H9 (cell line): ENCODE measurements around the gene SUCLG1. TPM values are rescaled to one million over a fixed set of nuclear protein-coding genes. Genes with fewer than 3 reads are reported as not detected.
"Not testable (repeated sequence)": the region's sequence is repeated elsewhere in the genome, so short reads cannot be mapped to it uniquely, and the experiment has no call there.

Source experiments
- DNase-seq: peaks from one replicate; pipeline ENCODE4 v3.0.0-alpha.2; 2017
- H2AFZ ChIP-seq: one replicate; pipeline ENCODE4 v1.6.1; 2013; ENCODE audit warnings: mild to moderate bottlenecking, low read length, control low read depth, moderate library complexity
- H2AK5ac ChIP-seq: 2 replicates; pipeline ENCODE4 v1.6.1; 2013; ENCODE audit warnings: low read length, control low read depth, mixed read lengths; ENCODE audit not compliant: insufficient read length
- H2BK120ac ChIP-seq: one replicate; pipeline ENCODE4 v1.6.1; 2013; ENCODE audit warnings: low read depth, mild to moderate bottlenecking, low read length, control low read depth, inconsistent platforms; ENCODE audit not compliant: poor library complexity, severe bottlenecking
- H2BK12ac ChIP-seq: 2 replicates; pipeline ENCODE4 v1.6.1; 2013; ENCODE audit warnings: low read length, control low read depth, mixed read lengths, low read depth; ENCODE audit not compliant: insufficient read length
- H2BK15ac ChIP-seq: 2 replicates; pipeline ENCODE4 v1.6.1; 2013; ENCODE audit warnings: low read depth, low read length, control low read depth
- H2BK20ac ChIP-seq: one replicate; pipeline ENCODE4 v1.6.1; 2013; ENCODE audit warnings: low read depth, mild to moderate bottlenecking, low read length, control low read depth, inconsistent platforms; ENCODE audit not compliant: poor library complexity, severe bottlenecking
- H2BK5ac ChIP-seq: 2 replicates; pipeline ENCODE4 v1.6.1; 2013; ENCODE audit warnings: low read length, control low read depth, mixed read lengths; ENCODE audit not compliant: insufficient read length
- H3K14ac ChIP-seq: 2 replicates; pipeline ENCODE4 v1.6.1; 2013; ENCODE audit warnings: low read length, control low read depth; ENCODE audit not compliant: insufficient read depth
- H3K18ac ChIP-seq: 2 replicates; pipeline ENCODE4 v1.6.1; 2013; ENCODE audit warnings: low read depth, mild to moderate bottlenecking, mixed read lengths, low read length, control low read depth; ENCODE audit not compliant: insufficient read length
- H3K23ac ChIP-seq: 2 replicates; pipeline ENCODE4 v1.6.1; 2013; ENCODE audit warnings: low read length, control low read depth, mixed read lengths, low read depth; ENCODE audit not compliant: insufficient read length
- H3K23me2 ChIP-seq: 2 replicates; pipeline ENCODE4 v1.6.1; 2013; ENCODE audit warnings: low read depth, mild to moderate bottlenecking, mixed read lengths, low read length, control low read depth; ENCODE audit not compliant: insufficient read length, poor library complexity, severe bottlenecking
- H3K27ac ChIP-seq: 2 replicates; pipeline ENCODE4 v1.5.1; 2013; ENCODE audit warnings: low read length, control low read depth, mixed read lengths, low read depth; ENCODE audit not compliant: insufficient read length
- H3K27me3 ChIP-seq: 2 replicates; pipeline ENCODE4 v1.6.1; 2013; ENCODE audit warnings: low read length, control low read depth, inconsistent platforms; ENCODE audit not compliant: insufficient read depth
- H3K4ac ChIP-seq: 2 replicates; pipeline ENCODE4 v1.6.1; 2013; ENCODE audit warnings: low read depth, mild to moderate bottlenecking, control low read depth, inconsistent platforms, low read length, moderate library complexity
- H3K4me1 ChIP-seq: 2 replicates; pipeline ENCODE4 v1.6.1; 2013; ENCODE audit warnings: low read length, control low read depth, inconsistent platforms; ENCODE audit not compliant: insufficient read depth
- H3K4me2 ChIP-seq: 2 replicates; pipeline ENCODE4 v1.6.1; 2013; ENCODE audit warnings: low read length, control low read depth, mixed read lengths; ENCODE audit not compliant: insufficient read length, insufficient read depth
- H3K56ac ChIP-seq: 2 replicates; pipeline ENCODE4 v1.6.1; 2013; ENCODE audit warnings: low read depth, mild to moderate bottlenecking, mixed read lengths, low read length, control low read depth; ENCODE audit not compliant: insufficient read length
- H3K79me1 ChIP-seq: 2 replicates; pipeline ENCODE4 v1.6.1; 2013; ENCODE audit warnings: low read depth, mild to moderate bottlenecking, moderate library complexity, low read length, control low read depth, inconsistent platforms; ENCODE audit not compliant: insufficient read depth, poor library complexity, severe bottlenecking
- H3K79me2 ChIP-seq: 2 replicates; pipeline ENCODE4 v1.6.1; 2013; ENCODE audit warnings: low read length, control low read depth, inconsistent platforms; ENCODE audit not compliant: insufficient read depth
- H3K9ac ChIP-seq: 2 replicates; pipeline ENCODE4 v1.6.1; 2013; ENCODE audit warnings: low read length, control low read depth, mixed read lengths; ENCODE audit not compliant: insufficient read length; ENCODE audit errors: extremely low read depth
- H3K9me3 ChIP-seq: one replicate; pipeline ENCODE4 v1.6.1; 2013; ENCODE audit warnings: low read depth, low read length, inconsistent platforms; ENCODE audit not compliant: control insufficient read depth
- H3T11ph ChIP-seq: one replicate; pipeline ENCODE4 v1.6.1; 2013; ENCODE audit warnings: mild to moderate bottlenecking, low read length, control low read depth, inconsistent platforms
- H4K20me1 ChIP-seq: one replicate; pipeline ENCODE4 v1.6.1; 2013; ENCODE audit not compliant: control insufficient read depth, insufficient read length, insufficient read depth
- H4K5ac ChIP-seq: 2 replicates; pipeline ENCODE4 v1.6.1; 2013; ENCODE audit warnings: low read depth, mild to moderate bottlenecking, mixed read lengths, low read length, control low read depth; ENCODE audit not compliant: insufficient read length
- H4K8ac ChIP-seq: replicated peaks from 2 replicates; pipeline ENCODE4 v1.6.1; 2013; ENCODE audit warnings: low read length, control low read depth, mixed read lengths, low read depth; ENCODE audit not compliant: insufficient read length
- H4K91ac ChIP-seq: 2 replicates; pipeline ENCODE4 v1.6.1; 2013; ENCODE audit warnings: low read depth, mild to moderate bottlenecking, moderate library complexity, mixed read lengths, low read length, control low read depth; ENCODE audit not compliant: insufficient read length
- H3K27ac Mint-ChIP-seq, 3 experiments: 2 replicates in 2 of 3; 3 replicates in 1 of 3; pipeline ENCODE4 v1.8.0; 2020 to 2021; ENCODE audit warnings: mixed read lengths in 3 of 3, mild to moderate bottlenecking in 1 of 3, moderate library complexity in 1 of 3
- H3K27me3 Mint-ChIP-seq: 2 replicates; pipeline ENCODE4 v1.8.0; 2021; ENCODE audit warnings: low read depth, mild to moderate bottlenecking, moderate library complexity, mixed read lengths
- H3K36me3 Mint-ChIP-seq, 3 experiments: 2 replicates in 2 of 3; 3 replicates in 1 of 3; pipeline ENCODE4 v1.8.0; 2020 to 2021; ENCODE audit warnings: low read depth in 3 of 3, mixed read lengths in 3 of 3; ENCODE audit not compliant: insufficient read depth in 1 of 3
- H3K4me1 Mint-ChIP-seq, 2 experiments: 2 replicates each; pipeline ENCODE4 v1.8.0; 2020; ENCODE audit warnings: mixed read lengths in 2 of 2
- H3K4me3 Mint-ChIP-seq, 2 experiments: 2 replicates in 1 of 2; 3 replicates in 1 of 2; pipeline ENCODE4 v1.8.0; 2020 to 2021; ENCODE audit warnings: mild to moderate bottlenecking in 2 of 2, mixed read lengths in 2 of 2, moderate library complexity in 1 of 2
- H3K9me3 Mint-ChIP-seq, 2 experiments: 2 replicates in 1 of 2; 3 replicates in 1 of 2; pipeline ENCODE4 v1.8.0; 2020; ENCODE audit warnings: mild to moderate bottlenecking in 2 of 2, mixed read lengths in 2 of 2, moderate library complexity in 1 of 2
- WGBS: extraction: QIAGEN DNeasy Blood & Tissue Kit; methylation state at CpG from one replicate; pipeline ENCODE4 v1.1.7; 2013; ENCODE audit warnings: missing lambda C conversion rate, low lambda C conversion rate, mixed read lengths; ENCODE audit not compliant: insufficient read length; ENCODE audit errors: extremely low coverage; 5-methylcytosine and 5-hydroxymethylcytosine counted together
- total RNA-seq: library from RNA; stranded (reverse); gene quantifications from 2 replicates; pipeline ENCODE4 v1.2.1, GENCODE V29; 2021
- TF ChIP-seq, protein P1 (sequence below): fragments of 200-600 bp; sonication (generic); conservative IDR thresholded peaks from 3 replicates; pipeline ENCODE4 v1.8.0; 2021; ENCODE audit warnings: antibody characterized with exemption, mild to moderate bottlenecking

The SUCLG1 gene
- total RNA-seq, 1 experiment from 2014 or later: 40.0 TPM

DNA sequence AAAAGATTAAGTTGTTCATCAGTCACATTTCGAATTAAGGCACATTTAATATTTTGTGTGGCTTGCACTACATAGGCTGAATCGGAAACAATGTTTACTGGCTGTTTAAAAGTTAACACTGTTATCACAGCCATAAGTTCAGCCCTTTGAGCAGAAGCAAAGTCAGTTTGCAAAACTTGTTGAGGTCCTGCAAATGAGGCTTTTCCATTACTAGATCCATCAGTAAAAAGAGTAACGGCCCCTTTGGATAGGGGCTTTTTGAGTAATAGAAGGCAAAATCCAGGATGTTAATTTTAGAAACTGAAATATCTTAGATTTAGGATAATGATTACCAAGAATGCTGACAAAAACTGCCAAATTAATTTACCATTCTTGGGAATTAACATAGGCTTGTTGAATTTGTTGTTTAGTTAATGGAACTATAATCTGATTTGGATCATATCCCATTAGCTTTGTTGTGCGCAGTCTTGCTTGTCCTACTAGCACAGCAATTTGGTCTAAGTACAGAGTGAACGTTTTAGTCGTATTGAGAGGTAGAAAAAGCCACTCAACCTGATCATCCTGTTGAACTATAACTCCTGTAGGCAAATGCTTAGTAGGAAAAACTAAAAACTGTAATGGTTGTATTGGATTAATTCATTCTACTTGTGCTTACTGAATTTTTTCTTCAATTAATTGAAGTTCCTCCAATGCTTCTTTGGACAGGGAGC lies 13.9 kb upstream of the SUCLG1 start:
- H2BK120ac ChIP-seq: no peak overlapping the region
- no peak overlapping the region for H3K23ac ChIP-seq
- H3K27me3 Mint-ChIP-seq: peaks cover 5% of the 10 kb centered on the region
- no peaks in the 10 kb centered on the region for H3K79me2 ChIP-seq
- no peaks in the 10 kb centered on the region for H3K79me1 ChIP-seq
- H2BK12ac ChIP-seq: no peak overlapping the region
- H2AK5ac ChIP-seq: no peak overlapping the region
- no peaks in the 10 kb centered on the region for H3K4me1 Mint-ChIP-seq
- H2BK15ac ChIP-seq: no peak overlapping the region
- WGBS: no CpG with 5 or more reads among the region's 6 CpGs
- no peak overlapping the region for H4K5ac ChIP-seq
- H3K27ac Mint-ChIP-seq: no peak overlapping the region
- H3K4me2 ChIP-seq: no peak overlapping the region
- no peak overlapping the region for H2BK5ac ChIP-seq
- H3K27me3 ChIP-seq: no peaks in the 10 kb centered on the region
- no peak overlapping the region for H4K8ac ChIP-seq
- H3T11ph ChIP-seq: no peak overlapping the region
- peaks cover 55 to 61% of the 10 kb centered on the region in 2 experiments for H3K9me3 Mint-ChIP-seq
- no peak overlapping the region for H2AFZ ChIP-seq
- no peaks in the 10 kb centered on the region for H3K4me1 ChIP-seq
- H3K36me3 Mint-ChIP-seq: peaks cover 15 to 51% (median 36%) of the 10 kb centered on the region in 3 experiments
- H3K9ac ChIP-seq: no peak overlapping the region
- H3K18ac ChIP-seq: no peak overlapping the region
- H3K9me3 ChIP-seq: peaks cover 19% of the 10 kb centered on the region
- no peak overlapping the region for H3K56ac ChIP-seq
- H3K4me3 Mint-ChIP-seq: no peak overlapping the region
- TF ChIP-seq, protein P1, sequence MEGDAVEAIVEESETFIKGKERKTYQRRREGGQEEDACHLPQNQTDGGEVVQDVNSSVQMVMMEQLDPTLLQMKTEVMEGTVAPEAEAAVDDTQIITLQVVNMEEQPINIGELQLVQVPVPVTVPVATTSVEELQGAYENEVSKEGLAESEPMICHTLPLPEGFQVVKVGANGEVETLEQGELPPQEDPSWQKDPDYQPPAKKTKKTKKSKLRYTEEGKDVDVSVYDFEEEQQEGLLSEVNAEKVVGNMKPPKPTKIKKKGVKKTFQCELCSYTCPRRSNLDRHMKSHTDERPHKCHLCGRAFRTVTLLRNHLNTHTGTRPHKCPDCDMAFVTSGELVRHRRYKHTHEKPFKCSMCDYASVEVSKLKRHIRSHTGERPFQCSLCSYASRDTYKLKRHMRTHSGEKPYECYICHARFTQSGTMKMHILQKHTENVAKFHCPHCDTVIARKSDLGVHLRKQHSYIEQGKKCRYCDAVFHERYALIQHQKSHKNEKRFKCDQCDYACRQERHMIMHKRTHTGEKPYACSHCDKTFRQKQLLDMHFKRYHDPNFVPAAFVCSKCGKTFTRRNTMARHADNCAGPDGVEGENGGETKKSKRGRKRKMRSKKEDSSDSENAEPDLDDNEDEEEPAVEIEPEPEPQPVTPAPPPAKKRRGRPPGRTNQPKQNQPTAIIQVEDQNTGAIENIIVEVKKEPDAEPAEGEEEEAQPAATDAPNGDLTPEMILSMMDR: no peak
- no peak overlapping the region for H3K14ac ChIP-seq
- H3K23me2 ChIP-seq: no peaks in the 10 kb centered on the region
- H4K91ac ChIP-seq: no peak overlapping the region
- H3K27ac ChIP-seq: no peak overlapping the region
- H2BK20ac ChIP-seq: no peak overlapping the region
- H4K20me1 ChIP-seq: no peaks in the 10 kb centered on the region
- no peak overlapping the region for H3K4ac ChIP-seq
- no peak for DNase-seq

DNA sequence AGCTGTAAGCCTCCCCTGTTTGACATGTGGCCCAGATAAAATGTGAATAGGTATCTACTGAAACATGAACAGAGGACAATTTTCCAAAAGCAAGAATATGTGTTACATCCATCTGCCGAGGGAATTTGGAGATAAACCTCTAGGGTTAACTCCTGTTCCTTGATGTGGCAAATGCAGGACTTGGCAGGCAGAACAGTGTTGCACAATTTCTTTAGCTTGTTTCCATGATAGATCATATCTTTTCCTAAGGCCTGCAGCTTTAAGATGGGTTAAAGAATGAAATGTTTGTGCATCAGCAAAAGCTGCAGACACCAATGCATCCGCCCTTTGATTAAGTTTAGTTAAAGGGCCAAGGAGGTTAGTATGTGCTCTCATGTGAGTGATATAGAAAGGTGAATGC lies 13.3 kb upstream of the SUCLG1 start:
- H2BK20ac ChIP-seq, H3K4me1 ChIP-seq, H4K5ac ChIP-seq, H3K79me1 ChIP-seq, H2BK12ac ChIP-seq, H2BK120ac ChIP-seq, H3K4me1 Mint-ChIP-seq, H2AFZ ChIP-seq, H4K91ac ChIP-seq, H3K18ac ChIP-seq, H2AK5ac ChIP-seq, H3K14ac ChIP-seq, H3K4me2 ChIP-seq, H3T11ph ChIP-seq, DNase-seq, H3K27me3 ChIP-seq, H3K27ac ChIP-seq, H3K23me2 ChIP-seq, H2BK15ac ChIP-seq, H3K27me3 Mint-ChIP-seq, H3K27ac Mint-ChIP-seq, H3K23ac ChIP-seq, H3K4ac ChIP-seq, H2BK5ac ChIP-seq, H3K79me2 ChIP-seq, H3K4me3 Mint-ChIP-seq, H3K56ac ChIP-seq, H3K9ac ChIP-seq, H4K20me1 ChIP-seq, H4K8ac ChIP-seq: not testable (repeated sequence)
- peaks cover 18% of the 10 kb centered on the region for H3K9me3 ChIP-seq
- Mint-ChIP-seq H3K9me3 (peaks cover 52 to 56% of the 10 kb centered on the region in 2 experiments), H3K36me3 (peaks cover 11 to 46% (median 31%) of the 10 kb centered on the region in 3 experiments)
- WGBS: no CpG with 5 or more reads among the region's 2 CpGs
